CD4-positive, alpha-beta T cell treated with Interleukin-6 at 100 ng/mL for 8 hours (primary cell): Measurements from ENCODE around the gene C9.
A peak's percentile ranks its signal among the peaks of the same experiment; 100 is the strongest.
"Not testable (repeated sequence)": the region's sequence is repeated elsewhere in the genome, so short reads cannot be mapped to it uniquely, and the experiment has no call there.

Experiments
- DNase-seq: peaks from one replicate; pipeline ENCODE4 v3.0.0-alpha.2; 2020; ENCODE audit warnings: mixed read lengths, low spot score

The C9 gene

GRCh38 chr5:39364367-39364766 lies at the start of gene C9:
Gene C9, minus strand, starts transcription at chr5:39364495. Its CDS starts 31 bp downstream, at chr5:39364464.
- no peak for DNase-seq

GRCh38 chr5:39413771-39414170 lies 49.5 kb upstream of the C9 start:
- no peak for DNase-seq

DNA sequence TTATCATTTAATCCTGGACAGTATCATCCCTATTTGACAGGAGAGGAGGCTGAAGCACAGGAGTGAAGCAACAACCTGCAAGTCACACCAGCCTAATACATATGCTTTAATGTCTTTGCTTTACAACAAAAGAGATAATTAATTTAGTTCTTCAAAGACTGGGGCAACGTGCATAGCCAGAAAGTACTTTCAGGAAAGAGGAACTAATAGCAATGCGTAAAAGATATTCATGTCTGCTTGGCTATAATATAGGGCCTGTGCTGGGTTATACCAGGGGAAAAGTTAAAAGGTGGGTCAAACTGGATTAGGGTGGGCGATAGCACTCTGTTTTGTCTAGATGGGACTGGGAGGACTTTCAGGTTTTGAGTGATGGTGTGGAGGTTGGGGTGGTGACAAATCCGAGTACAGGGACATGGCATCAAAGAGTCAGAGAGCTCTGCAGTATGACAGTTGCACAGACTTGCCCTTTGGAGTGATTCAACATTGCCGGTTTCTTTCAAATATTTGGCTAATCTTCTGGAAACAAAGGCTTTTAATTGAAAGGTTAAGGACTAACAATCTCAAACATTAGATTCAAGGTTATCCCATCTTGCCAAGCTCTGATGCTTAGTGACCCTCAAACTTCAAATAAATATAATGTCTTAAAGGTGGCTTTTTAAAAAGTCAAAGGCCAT lies 48.6 kb upstream of the C9 start:
- DNase-seq: no peak

DNA sequence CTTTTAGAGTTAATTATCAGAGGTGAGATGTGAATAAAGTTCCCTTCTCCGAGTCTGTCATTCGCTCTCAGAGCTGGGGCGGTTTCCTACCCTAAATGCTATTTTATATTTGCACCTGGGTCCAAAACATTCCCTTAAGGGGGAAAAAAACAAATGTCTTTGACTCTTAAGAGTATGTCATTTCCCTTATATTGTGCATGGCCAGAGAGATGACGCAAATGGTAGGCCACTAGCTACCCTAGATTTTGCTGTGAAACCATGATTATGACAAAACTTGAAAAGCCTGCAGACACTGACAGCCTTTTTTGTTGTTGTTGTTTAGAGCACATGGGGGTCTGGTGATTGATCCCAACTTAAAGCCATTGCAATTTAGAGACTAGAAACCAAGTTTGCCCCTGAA lies 47.7 kb upstream of the C9 start:
- DNase-seq: no peak

- DNase-seq: no peak
These were observed 46.8 kb upstream of the C9 start for GRCh38 chr5:39411061-39411460.

GRCh38 chr5:39409033-39409432 lies 44.7 kb upstream of the C9 start:
- no peak for DNase-seq

GRCh38 chr5:39405083-39405843 lies 41.0 kb upstream of the C9 start:
- DNase-seq: no peak

DNA sequence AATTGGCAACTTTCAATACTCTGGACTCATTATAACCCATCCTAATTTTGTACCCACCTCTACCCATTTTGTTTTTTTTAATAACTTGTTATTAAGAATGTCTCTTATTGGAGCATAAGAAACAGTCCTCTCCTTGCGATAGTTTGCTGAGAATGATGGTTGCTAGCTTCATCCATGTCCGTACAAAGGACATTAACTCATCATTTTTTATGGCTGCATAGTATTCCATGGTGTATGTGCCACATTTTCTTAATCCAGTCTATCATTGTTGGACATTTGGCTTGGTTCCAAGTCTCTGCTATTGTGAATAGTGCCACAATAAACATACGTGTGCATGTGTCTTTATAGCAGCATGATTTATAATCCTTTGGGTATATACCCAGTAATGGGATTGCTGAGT lies 39.5 kb upstream of the C9 start:
- not testable (repeated sequence) for DNase-seq

- not testable (repeated sequence) for DNase-seq
These were observed 37.8 kb upstream of the C9 start for GRCh38 chr5:39402140-39402539.

DNA sequence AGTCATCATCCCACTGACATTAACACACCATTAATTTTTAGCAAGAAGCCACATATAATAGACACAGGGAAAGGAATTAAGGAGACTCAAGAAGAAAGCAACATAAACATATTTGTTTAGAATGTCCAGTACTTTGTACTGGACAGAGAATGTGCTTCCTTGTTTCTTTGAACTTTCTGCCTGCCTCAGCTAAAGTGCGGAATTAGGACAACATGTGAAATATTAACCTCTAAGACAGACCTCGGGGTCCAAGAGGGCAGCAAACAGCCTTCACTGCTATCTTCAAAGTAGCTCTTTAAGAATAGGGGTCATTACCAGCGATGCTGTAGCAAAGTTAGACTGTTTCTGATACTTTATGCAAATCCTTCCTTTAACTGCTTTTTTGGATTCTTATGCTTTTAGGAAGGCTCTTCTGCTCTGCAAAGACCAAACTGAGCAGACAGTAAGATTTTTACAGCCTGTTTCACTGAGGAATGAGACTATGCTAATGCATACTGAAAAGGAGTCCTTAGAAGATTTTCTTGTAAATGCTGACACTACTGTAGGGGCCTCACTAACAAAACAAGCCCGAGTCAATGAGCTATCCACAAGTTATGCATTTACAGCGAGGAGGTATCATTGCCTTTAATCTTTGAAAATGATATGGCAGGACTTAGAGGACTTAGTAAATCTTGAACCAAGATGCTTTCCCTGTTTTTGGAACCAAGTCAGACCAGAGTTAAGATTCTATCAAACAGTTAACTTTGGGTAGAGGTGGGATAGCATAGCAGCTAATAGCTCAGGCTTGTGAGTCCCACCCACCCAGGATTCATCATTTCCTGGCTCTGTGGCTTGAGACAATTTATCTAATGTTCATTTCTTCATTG lies 36.7 kb upstream of the C9 start:
- DNase-seq: no peak

DNA sequence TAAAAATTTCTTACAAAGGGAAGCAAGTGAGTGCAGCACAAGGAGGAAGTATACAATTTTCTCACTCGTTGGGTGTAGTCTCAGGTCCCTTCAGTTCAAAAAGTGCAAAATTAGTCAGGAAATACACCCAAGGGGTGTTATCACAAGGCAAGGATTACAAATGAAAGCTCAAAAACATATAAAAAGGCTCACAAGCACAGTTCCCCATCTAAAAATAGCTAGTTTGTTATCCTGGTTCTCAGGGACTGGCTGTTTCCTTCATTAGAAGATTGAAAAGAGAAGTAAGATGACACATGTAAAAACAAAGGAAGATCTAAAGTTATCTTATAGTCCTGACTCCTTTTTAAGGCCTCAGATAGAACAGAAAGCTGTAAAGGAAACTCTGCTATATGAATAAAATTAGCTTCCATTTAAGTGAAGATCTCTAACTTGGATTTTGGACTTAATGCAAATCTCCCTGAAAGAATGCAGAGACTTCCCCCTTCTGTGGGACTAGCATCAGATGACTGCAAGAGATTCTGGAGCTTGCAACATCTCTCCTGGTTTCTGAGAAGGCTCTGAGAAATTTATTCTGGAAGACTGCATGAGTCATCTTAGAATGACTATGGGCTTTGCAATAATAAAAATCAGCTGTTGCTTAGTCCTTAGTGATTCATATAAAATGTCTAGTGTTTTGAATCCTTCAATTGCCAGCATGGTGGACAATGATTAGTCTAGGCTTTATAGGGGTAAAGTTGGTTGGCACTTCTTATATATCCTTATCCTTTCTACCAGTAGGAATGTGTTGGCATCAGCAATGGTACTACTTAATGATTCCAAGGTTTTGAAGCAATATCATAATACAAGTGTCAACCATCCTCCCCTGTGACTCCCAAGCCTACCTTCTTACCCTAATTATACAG lies 35.1 kb upstream of the C9 start:
- no peak for DNase-seq

DNA sequence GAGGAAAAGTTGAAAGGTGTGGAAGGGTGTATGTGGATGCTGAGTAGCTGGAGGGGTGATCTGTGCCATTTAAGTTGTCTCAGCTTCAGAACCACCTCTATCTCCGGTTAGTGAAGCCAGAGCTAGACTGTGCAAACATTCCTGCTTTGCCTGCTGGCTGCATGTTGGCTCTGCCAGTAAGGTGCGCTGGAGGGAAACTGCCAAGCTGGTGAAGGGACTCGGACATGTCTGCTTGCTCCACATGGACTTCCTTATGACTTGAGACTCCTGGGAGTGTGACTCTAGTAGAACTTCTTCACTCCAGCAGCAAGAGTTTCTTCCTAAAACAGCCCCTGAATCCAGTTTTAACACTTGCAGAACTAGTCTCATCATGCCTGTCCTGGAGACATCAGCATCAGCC lies 32.5 kb upstream of the C9 start:
- DNase-seq: no peak

GRCh38 chr5:39395521-39395920 lies 31.2 kb upstream of the C9 start:
- no peak for DNase-seq

- DNase-seq: no peak
These were observed 30.7 kb upstream of the C9 start for GRCh38 chr5:39394946-39395345.

DNA sequence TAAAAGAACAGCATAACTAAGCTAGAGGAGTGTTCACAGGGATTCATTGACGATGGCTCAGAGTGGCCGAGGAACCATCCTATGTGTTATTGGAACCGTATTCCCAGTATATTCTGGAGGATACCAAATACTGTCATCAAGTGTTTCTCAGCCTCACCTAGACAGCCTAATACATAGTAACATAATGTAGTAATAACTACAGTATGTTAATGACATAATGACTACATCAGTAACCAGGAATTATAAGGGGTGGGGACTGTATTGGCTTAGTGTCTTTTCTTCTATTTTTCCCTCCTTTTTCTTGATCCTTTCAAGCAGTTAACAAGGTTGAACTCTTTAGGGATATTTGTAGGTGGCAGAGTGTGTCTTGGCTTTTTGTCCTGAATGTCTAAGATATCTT lies 26.6 kb upstream of the C9 start:
- DNase-seq: no peak

DNA sequence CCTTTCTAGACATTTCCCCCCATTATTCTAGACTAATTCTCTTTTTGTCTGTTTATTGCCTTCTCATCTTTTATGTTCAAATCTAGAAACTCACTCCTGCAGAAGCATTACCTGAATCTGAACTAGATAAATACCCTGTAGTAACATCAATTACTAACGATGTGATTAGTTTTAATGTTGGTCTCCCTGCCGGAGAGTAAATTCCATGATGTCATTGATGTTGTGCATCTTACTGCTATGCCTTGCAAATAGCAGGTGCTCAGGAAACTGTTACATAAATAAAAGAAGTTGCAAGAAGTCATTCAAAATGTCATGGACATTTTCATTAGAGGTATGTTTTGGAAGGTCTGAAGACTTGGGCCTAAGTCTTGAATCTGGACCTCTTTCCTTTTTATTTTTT lies 23.0 kb upstream of the C9 start:
- no peak for DNase-seq

DNA sequence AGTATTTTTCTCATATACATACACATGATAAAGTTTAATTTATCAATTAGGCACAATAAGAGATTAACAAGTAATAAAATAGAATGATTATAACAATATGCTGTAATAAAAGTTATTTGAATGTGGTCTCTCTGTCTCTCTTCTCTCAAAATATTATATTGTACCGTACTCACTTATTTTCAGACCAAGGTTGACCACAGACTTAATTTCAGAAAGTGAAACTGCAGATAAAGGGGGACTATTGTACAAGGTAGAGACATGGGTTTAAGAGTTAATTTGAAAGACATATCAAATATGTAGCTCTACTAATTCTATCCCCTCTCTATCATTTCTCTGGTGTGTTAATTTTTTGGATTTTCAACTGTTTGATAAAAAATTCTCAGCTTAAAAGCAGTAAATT lies 20.0 kb upstream of the C9 start:
- no peak for DNase-seq

- no peak for DNase-seq
These were observed 17.1 kb upstream of the C9 start for GRCh38 chr5:39381376-39381775.

- DNase-seq: no peak
These were observed 15.4 kb upstream of the C9 start for GRCh38 chr5:39379693-39380092.

- DNase-seq: no peak
These were observed 13.3 kb upstream of the C9 start for GRCh38 chr5:39377613-39378012.

DNA sequence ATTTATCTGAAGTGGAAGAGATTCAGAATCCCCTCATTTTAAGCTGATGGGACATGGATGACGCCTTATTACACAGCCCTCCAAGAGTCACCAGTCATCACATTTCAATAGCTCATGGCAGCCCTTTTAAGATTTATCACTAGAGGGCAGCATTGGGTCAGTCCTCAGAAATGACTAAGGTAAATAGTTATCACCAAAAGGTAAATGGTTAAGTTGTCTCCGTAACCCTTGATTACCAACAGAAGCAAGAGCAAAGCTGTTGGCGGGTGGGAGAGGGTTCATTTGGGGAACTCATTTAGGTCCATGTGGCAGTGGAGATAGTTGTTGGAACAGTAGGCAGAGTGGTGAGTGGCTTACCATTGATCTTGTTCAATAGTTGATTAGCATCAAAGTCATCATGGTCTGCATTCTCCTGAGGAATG lies 12.0 kb upstream of the C9 start:
- peak; percentile 24 for DNase-seq

DNA sequence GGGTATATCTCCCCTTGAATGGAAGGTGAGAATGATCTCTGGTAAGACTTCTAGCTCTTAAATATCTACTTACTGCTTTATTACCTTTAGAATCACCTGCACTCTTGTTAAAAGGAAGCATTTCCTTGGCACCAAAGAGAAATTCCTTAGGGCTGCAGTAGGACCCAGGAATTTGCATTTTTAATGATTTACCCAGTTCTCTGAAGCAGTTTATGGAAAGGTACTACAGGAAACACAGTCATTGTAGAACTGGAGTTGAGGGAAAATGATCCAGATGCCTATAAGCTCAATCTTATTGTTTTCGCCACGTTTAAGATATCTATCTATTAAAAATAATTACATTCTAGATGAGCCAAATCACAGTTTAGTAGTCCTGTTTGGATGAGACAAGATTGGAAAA lies 9.5 kb upstream of the C9 start:
- DNase-seq: no peak
